ENCODE data around the gene NECAB3. TPM values are rescaled to one million over a fixed set of nuclear protein-coding genes. Genes with fewer than 3 reads are reported as not detected.

NECAB3 gene
- total and polyA plus RNA-seq, 2 of the 13 experiments (the other 11 are each of a cell fraction or from before 2014, with no cell fraction given): 61.5 to 65.5 TPM

GRCh38 chr20:33721391-33722140 lies 47.3 kb upstream of the NECAB3 start (continued):
- TF ChIP-seq NONO (IDR thresholded peaks at IDR 0.05): no peak
- TF ChIP-seq NONO (CRISPR knock-in tag; conservative IDR thresholded peaks at IDR 0.05): 0 out of 2 replicates have a peak, but pooled peaks have one; percentile 39
- 0 out of 2 replicates have a peak, but pooled peaks have one; percentile 18 for TF ChIP-seq THRA (CRISPR knock-in tag; IDR thresholded peaks at IDR 0.05; ENCODE audit: borderline replicate concordance)
- no peak for TF ChIP-seq CSRNP1 (CRISPR knock-in tag; IDR thresholded peaks at IDR 0.05)
- TF ChIP-seq ZNF232 (CRISPR knock-in tag; IDR thresholded peaks at IDR 0.05; ENCODE audit: borderline replicate concordance): no peak
- peak; percentile 31; the same call in 1 of the 2 replicates for TF ChIP-seq GATAD2A (CRISPR knock-in tag; IDR thresholded peaks at IDR 0.05)
- TF ChIP-seq HNF1A (IDR thresholded peaks at IDR 0.05; ENCODE audit: low read depth): no peak
- TF ChIP-seq HNF1A (CRISPR knock-in tag; IDR thresholded peaks at IDR 0.05; ENCODE audit: borderline replicate concordance): no peak
- peak; percentile 37; the same call in 1 of the 2 replicates for TF ChIP-seq ZNF331 (CRISPR knock-in tag; IDR thresholded peaks at IDR 0.05)
- TF ChIP-seq PHF21A (CRISPR knock-in tag; IDR thresholded peaks at IDR 0.05): no peak
- no peak for TF ChIP-seq PRDM4 (CRISPR knock-in tag; IDR thresholded peaks at IDR 0.05; ENCODE audit: borderline replicate concordance)
- no peak for TF ChIP-seq BORCS8-MEF2B (CRISPR knock-in tag; IDR thresholded peaks at IDR 0.05)
- no peak for TF ChIP-seq ZFAT (CRISPR knock-in tag; conservative IDR thresholded peaks at IDR 0.05)
- TF ChIP-seq KDM1A (CRISPR knock-in tag; IDR thresholded peaks at IDR 0.05): no peak
- TF ChIP-seq ARNT (IDR thresholded peaks at IDR 0.05): no peak
- TF ChIP-seq MYPOP (CRISPR knock-in tag; IDR thresholded peaks at IDR 0.05): no peak
- no peak for TF ChIP-seq PAF1 (CRISPR knock-in tag; IDR thresholded peaks at IDR 0.05)
- TF ChIP-seq NPAS2 (CRISPR knock-in tag; IDR thresholded peaks at IDR 0.05; ENCODE audit: borderline replicate concordance): no peak
